Measurements from ENCODE around the gene CORT.

The CORT gene

DNA sequence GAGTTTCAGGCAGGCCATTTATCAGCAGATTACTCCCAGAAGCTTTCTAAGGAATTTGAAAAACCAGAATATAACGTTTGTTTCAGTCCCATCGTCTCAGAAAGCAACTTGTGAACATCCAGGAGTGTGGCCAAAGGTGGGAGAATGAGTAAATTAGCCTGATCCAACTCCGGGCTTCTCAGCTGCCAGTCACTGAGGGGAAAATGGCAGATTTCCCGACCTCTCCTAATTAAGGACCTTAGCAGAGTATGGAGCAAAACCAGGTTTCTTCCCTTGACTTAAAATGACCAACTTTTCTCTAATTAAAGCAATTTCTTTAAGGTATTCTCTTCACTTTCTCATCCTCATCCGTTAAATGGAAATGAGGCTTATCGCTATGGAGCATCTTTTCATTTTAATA lies 1.0 kb downstream of the CORT start:
- no peak overlapping the region for H3K18ac ChIP-seq (ENCODE audit: low read length)
- H3K4me1 ChIP-seq (ENCODE audit: control insufficient read depth in 2 of 2, insufficient read depth in 1 of 2, low read depth in 1 of 2, low read length in 2 of 2): peaks cover 5 to 6% of the 10 kb centered on the region in 2 donors
- no peak overlapping the region for H3K4me3 ChIP-seq (ENCODE audit: low read length in 2 of 2)
- no peak overlapping the region for H3K4me2 ChIP-seq (ENCODE audit: insufficient read depth, low read length, poor library complexity, severe bottlenecking)
- H4K8ac ChIP-seq (ENCODE audit: low read depth, low read length): no peak overlapping the region
- peaks cover 4 to 21% of the 10 kb centered on the region in 2 donors for H3K36me3 ChIP-seq (replicated peaks in 1 of 2; ENCODE audit: control insufficient read depth in 2 of 2, insufficient read depth in 2 of 2, low read length in 2 of 2)
- no peak overlapping the region for H3K27ac ChIP-seq (replicated peaks; ENCODE audit: low read length)
- no peak for DNase-seq (ENCODE audit: low spot score)
- H3K23ac ChIP-seq (ENCODE audit: low read depth, low read length, poor library complexity): no peak overlapping the region
- no peak overlapping the region for H2AK5ac ChIP-seq (ENCODE audit: low read depth, low read length)
- H2AFZ ChIP-seq (ENCODE audit: low read length): no peak overlapping the region
- WGBS, 2 donors (ENCODE audit: extremely low coverage in 2 of 2, insufficient read length in 2 of 2, insufficient replicate concordance in 1 of 2): no CpG with 5 or more reads among the region's 6 CpGs
- no peak overlapping the region for H2BK120ac ChIP-seq (ENCODE audit: low read depth, low read length)
- no peak overlapping the region for H3K9ac ChIP-seq (ENCODE audit: low read depth, low read length, poor library complexity)
- no peak overlapping the region for H2BK12ac ChIP-seq (ENCODE audit: low read length)
- H3K79me1 ChIP-seq (ENCODE audit: low read depth, low read length): peaks cover 3% of the 10 kb centered on the region
- no peak overlapping the region for H3K14ac ChIP-seq (ENCODE audit: low read length)
- H2BK15ac ChIP-seq (ENCODE audit: low read length): no peak overlapping the region
- peaks cover 0 to 5% of the 10 kb centered on the region in 2 donors for H3K9me3 ChIP-seq (replicated peaks in 1 of 2; ENCODE audit: control insufficient read depth in 2 of 2, insufficient read depth in 1 of 2, low read depth in 1 of 2, low read length in 2 of 2)
- H3K27me3 ChIP-seq (ENCODE audit: control insufficient read depth in 3 of 3, insufficient read depth in 3 of 3, low read depth in 1 of 3, low read length in 3 of 3): no peaks in the 10 kb centered on the region
- no peak overlapping the region for H4K91ac ChIP-seq (ENCODE audit: low read depth, low read length, poor library complexity)
- H2BK5ac ChIP-seq (ENCODE audit: low read length): no peak overlapping the region
- no peak overlapping the region for H3K4ac ChIP-seq (ENCODE audit: low read length)

DNA sequence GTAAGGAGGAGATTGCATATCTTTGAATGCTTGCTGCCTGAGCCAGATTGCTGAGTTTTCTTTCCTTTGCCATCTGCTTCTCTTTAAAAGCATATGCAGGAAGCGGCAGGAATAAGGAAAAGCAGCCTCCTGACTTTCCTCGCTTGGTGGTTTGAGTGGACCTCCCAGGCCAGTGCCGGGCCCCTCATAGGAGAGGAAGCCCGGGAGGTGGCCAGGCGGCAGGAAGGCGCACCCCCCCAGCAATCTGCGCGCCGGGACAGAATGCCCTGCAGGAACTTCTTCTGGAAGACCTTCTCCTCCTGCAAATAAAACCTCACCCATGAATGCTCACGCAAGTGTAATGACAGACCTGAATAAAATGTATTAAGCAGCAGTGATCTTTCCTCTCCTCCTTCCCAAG lies 1.5 kb downstream of the CORT start:
- Histone ChIP-seq H4K8ac (ENCODE audit: low read depth, low read length) (no peak overlapping the region), H2BK12ac (ENCODE audit: low read length) (no peak overlapping the region), H2BK120ac (ENCODE audit: low read depth, low read length) (no peak overlapping the region), H3K36me3 (replicated peaks in 1 of 2; ENCODE audit: control insufficient read depth in 2 of 2, insufficient read depth in 2 of 2, low read length in 2 of 2) (peaks cover 3 to 21% of the 10 kb centered on the region in 2 donors), H2AK5ac (ENCODE audit: low read depth, low read length) (no peak overlapping the region), H2BK5ac (ENCODE audit: low read length) (no peak overlapping the region), H3K18ac (ENCODE audit: low read length) (no peak overlapping the region), H3K4me3 (ENCODE audit: low read length in 2 of 2) (no peak overlapping the region), H3K23ac (ENCODE audit: low read depth, low read length, poor library complexity) (no peak overlapping the region), H3K27ac (replicated peaks; ENCODE audit: low read length) (no peak overlapping the region), H4K91ac (ENCODE audit: low read depth, low read length, poor library complexity) (no peak overlapping the region), H3K9me3 (replicated peaks in 1 of 2; ENCODE audit: control insufficient read depth in 2 of 2, insufficient read depth in 1 of 2, low read depth in 1 of 2, low read length in 2 of 2) (peaks cover 0 to 5% of the 10 kb centered on the region in 2 donors), H3K4me2 (ENCODE audit: insufficient read depth, low read length, poor library complexity, severe bottlenecking) (no peak overlapping the region), H2BK15ac (ENCODE audit: low read length) (no peak overlapping the region), H3K27me3 (ENCODE audit: control insufficient read depth in 3 of 3, insufficient read depth in 3 of 3, low read depth in 1 of 3, low read length in 3 of 3) (no peaks in the 10 kb centered on the region), H3K9ac (ENCODE audit: low read depth, low read length, poor library complexity) (no peak overlapping the region), H3K79me1 (ENCODE audit: low read depth, low read length) (peaks cover 3% of the 10 kb centered on the region), H2AFZ (ENCODE audit: low read length) (peak overlapping the region; percentile 42), H3K4me1 (ENCODE audit: control insufficient read depth in 2 of 2, insufficient read depth in 1 of 2, low read depth in 1 of 2, low read length in 2 of 2) (peaks cover 5 to 6% of the 10 kb centered on the region in 2 donors), H3K14ac (ENCODE audit: low read length) (no peak overlapping the region), H3K4ac (ENCODE audit: low read length) (no peak overlapping the region)
- DNase-seq (ENCODE audit: low spot score): no peak
- no CpG with 5 or more reads among the region's 10 CpGs for WGBS, 2 donors (ENCODE audit: extremely low coverage in 2 of 2, insufficient read length in 2 of 2, insufficient replicate concordance in 1 of 2)

DNA sequence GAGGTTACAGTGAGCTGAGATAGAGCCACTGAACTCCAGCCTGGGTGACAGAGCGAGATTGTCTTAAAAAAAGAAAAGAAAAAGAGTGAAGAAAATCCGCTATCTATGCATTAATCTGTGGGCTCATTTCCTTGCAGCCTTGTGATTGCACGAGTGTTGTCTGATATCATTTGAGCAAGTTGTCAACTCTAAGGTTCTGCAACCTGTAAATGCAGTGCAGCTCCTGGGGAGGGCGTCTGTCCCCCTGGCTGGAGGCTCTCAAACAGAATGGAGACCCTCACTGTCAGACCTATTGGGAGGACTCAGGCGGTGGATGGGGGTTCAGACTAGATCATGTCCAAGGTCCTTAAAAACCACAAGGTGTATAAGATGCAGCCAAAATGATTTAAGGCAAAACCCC lies 6.2 kb downstream of the CORT start:
- no peak overlapping the region for H3K4me2 ChIP-seq (ENCODE audit: insufficient read depth, low read length, poor library complexity, severe bottlenecking)
- H3K4ac ChIP-seq (ENCODE audit: low read length): no peak overlapping the region
- H2BK15ac ChIP-seq (ENCODE audit: low read length): no peak overlapping the region
- no peak overlapping the region for H3K23ac ChIP-seq (ENCODE audit: low read depth, low read length, poor library complexity)
- no peak overlapping the region for H3K4me3 ChIP-seq (ENCODE audit: low read length in 2 of 2)
- no peak overlapping the region for H3K27ac ChIP-seq (replicated peaks; ENCODE audit: low read length)
- H2BK12ac ChIP-seq (ENCODE audit: low read length): no peak overlapping the region
- H2BK120ac ChIP-seq (ENCODE audit: low read depth, low read length): no peak overlapping the region
- H3K18ac ChIP-seq (ENCODE audit: low read length): no peak overlapping the region
- H3K9me3 ChIP-seq (replicated peaks in 1 of 2; ENCODE audit: control insufficient read depth in 2 of 2, insufficient read depth in 1 of 2, low read depth in 1 of 2, low read length in 2 of 2): peaks cover 0 to 5% of the 10 kb centered on the region in 2 donors
- H3K79me1 ChIP-seq (ENCODE audit: low read depth, low read length): no peaks in the 10 kb centered on the region
- peaks cover 5 to 29% of the 10 kb centered on the region in 2 donors for H3K36me3 ChIP-seq (replicated peaks in 1 of 2; ENCODE audit: control insufficient read depth in 2 of 2, insufficient read depth in 2 of 2, low read length in 2 of 2)
- no peak overlapping the region for H4K8ac ChIP-seq (ENCODE audit: low read depth, low read length)
- WGBS, 2 donors (ENCODE audit: extremely low coverage in 2 of 2, insufficient read length in 2 of 2, insufficient replicate concordance in 1 of 2): no CpG with 5 or more reads among the region's 5 CpGs
- no peaks in the 10 kb centered on the region for H3K27me3 ChIP-seq (ENCODE audit: control insufficient read depth in 3 of 3, insufficient read depth in 3 of 3, low read depth in 1 of 3, low read length in 3 of 3)
- no peak for DNase-seq (ENCODE audit: low spot score)
- no peak overlapping the region for H3K9ac ChIP-seq (ENCODE audit: low read depth, low read length, poor library complexity)
- H4K91ac ChIP-seq (ENCODE audit: low read depth, low read length, poor library complexity): no peak overlapping the region
- H2BK5ac ChIP-seq (ENCODE audit: low read length): no peak overlapping the region
- H3K14ac ChIP-seq (ENCODE audit: low read length): no peak overlapping the region
- H2AK5ac ChIP-seq (ENCODE audit: low read depth, low read length): no peak overlapping the region
- H3K4me1 ChIP-seq (ENCODE audit: control insufficient read depth in 2 of 2, insufficient read depth in 1 of 2, low read depth in 1 of 2, low read length in 2 of 2): peaks cover 0 to 3% of the 10 kb centered on the region in 2 donors
- H2AFZ ChIP-seq (ENCODE audit: low read length): no peak overlapping the region

DNA sequence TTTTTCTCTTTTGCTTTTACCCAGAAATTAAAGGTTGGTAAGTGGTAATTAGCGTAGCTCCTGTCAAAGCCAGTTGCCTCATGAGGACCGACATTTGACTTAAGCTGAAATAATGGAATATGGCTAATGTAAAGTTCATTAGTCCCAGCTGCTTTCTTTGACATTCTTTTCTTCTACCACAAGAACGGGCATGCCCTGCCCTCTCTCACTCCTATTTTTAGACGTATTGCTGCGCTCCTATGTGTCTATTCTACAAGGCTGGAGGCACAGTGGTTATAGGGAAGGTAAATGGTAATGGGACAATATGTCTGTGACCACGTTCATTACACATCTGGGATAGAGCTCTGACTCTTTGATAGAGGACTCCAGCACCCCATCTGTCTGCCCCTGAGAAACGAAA lies 6.8 kb downstream of the CORT start:
- Histone ChIP-seq H2BK12ac (ENCODE audit: low read length) (no peak overlapping the region), H3K9ac (ENCODE audit: low read depth, low read length, poor library complexity) (no peak overlapping the region), H2AK5ac (ENCODE audit: low read depth, low read length) (no peak overlapping the region), H3K23ac (ENCODE audit: low read depth, low read length, poor library complexity) (no peak overlapping the region), H2BK5ac (ENCODE audit: low read length) (no peak overlapping the region), H3K4ac (ENCODE audit: low read length) (no peak overlapping the region), H3K9me3 (replicated peaks in 1 of 2; ENCODE audit: control insufficient read depth in 2 of 2, insufficient read depth in 1 of 2, low read depth in 1 of 2, low read length in 2 of 2) (peaks cover 0 to 5% of the 10 kb centered on the region in 2 donors), H3K4me1 (ENCODE audit: control insufficient read depth in 2 of 2, insufficient read depth in 1 of 2, low read depth in 1 of 2, low read length in 2 of 2) (no peaks in the 10 kb centered on the region), H3K18ac (ENCODE audit: low read length) (no peak overlapping the region), H3K4me2 (ENCODE audit: insufficient read depth, low read length, poor library complexity, severe bottlenecking) (no peak overlapping the region), H2AFZ (ENCODE audit: low read length) (no peak overlapping the region), H3K4me3 (ENCODE audit: low read length in 2 of 2) (no peak overlapping the region), H3K14ac (ENCODE audit: low read length) (no peak overlapping the region), H3K36me3 (replicated peaks in 1 of 2; ENCODE audit: control insufficient read depth in 2 of 2, insufficient read depth in 2 of 2, low read length in 2 of 2) (peaks cover 11 to 35% of the 10 kb centered on the region in 2 donors), H3K27ac (replicated peaks; ENCODE audit: low read length) (no peak overlapping the region), H4K91ac (ENCODE audit: low read depth, low read length, poor library complexity) (no peak overlapping the region), H3K27me3 (ENCODE audit: control insufficient read depth in 3 of 3, insufficient read depth in 3 of 3, low read depth in 1 of 3, low read length in 3 of 3) (no peaks in the 10 kb centered on the region), H2BK120ac (ENCODE audit: low read depth, low read length) (no peak overlapping the region), H3K79me1 (ENCODE audit: low read depth, low read length) (no peaks in the 10 kb centered on the region), H4K8ac (ENCODE audit: low read depth, low read length) (no peak overlapping the region), H2BK15ac (ENCODE audit: low read length) (no peak overlapping the region)
- no CpG with 5 or more reads among the region's 7 CpGs for WGBS, 2 donors (ENCODE audit: extremely low coverage in 2 of 2, insufficient read length in 2 of 2, insufficient replicate concordance in 1 of 2)
- no peak for DNase-seq (ENCODE audit: low spot score)

Measured in neuronal stem cell (in vitro differentiated cells).